IMR-90 (cell line): ENCODE results near the gene NUP88. TPM values are rescaled to one million over a fixed set of nuclear protein-coding genes. Genes with fewer than 3 reads are reported as not detected.

Experiments
- ATAC-seq: fragments of 200-7000 bp; cut with Tn5 transposase; 2 replicates; pipeline ENCODE4 v1.9.1; 2020; ENCODE audit warnings: low read depth, mild to moderate bottlenecking, moderate library complexity
- BruUV-seq: library from RNA; stranded (reverse); fragments of 400-500 nt; replicated peaks from 2 replicates; lab custom pipeline; 2021; lab: Mats Ljungman, UMichigan
- CTCF ChIA-PET: fragments of 300-600 bp; formaldehyde crosslinking; extraction: SDS; loops from one replicate; lab custom pipeline; 2021; ENCODE audit warnings: antibody characterized with exemption; lab: Yijun Ruan, JAX
- POLR2A ChIA-PET: fragments of 300-600 bp; sonication (Branson Sonifier 250); formaldehyde crosslinking; loops from one replicate; lab custom pipeline; 2022; ENCODE audit warnings: antibody characterized with exemption; ENCODE audit not compliant: unreplicated experiment; lab: Charles Lee
- DNase-seq: peaks from one replicate; pipeline ENCODE4 v3.0.0; 2013
- H2AFZ ChIP-seq: replicated peaks from 2 replicates; pipeline ENCODE3; 2013; ENCODE audit warnings: low read length, mild to moderate bottlenecking; ENCODE audit not compliant: poor library complexity
- H2AK5ac ChIP-seq: 2 replicates; pipeline ENCODE4 v1.6.1; 2013; ENCODE audit warnings: low read depth, low read length, inconsistent platforms
- H2AK9ac ChIP-seq: replicated peaks from 2 replicates; pipeline ENCODE3; 2013; ENCODE audit warnings: mild to moderate bottlenecking, low read depth, low read length, moderate library complexity; ENCODE audit not compliant: poor library complexity
- H2BK120ac ChIP-seq: 2 replicates; pipeline ENCODE4 v1.6.1; 2013; ENCODE audit warnings: low read depth, low read length, inconsistent platforms
- H2BK15ac ChIP-seq: 3 replicates; pipeline ENCODE4 v1.6.1; 2013; ENCODE audit warnings: low read depth, low read length, inconsistent platforms
- H2BK20ac ChIP-seq: 2 replicates; pipeline ENCODE4 v1.6.1; 2013; ENCODE audit warnings: low read depth, mild to moderate bottlenecking, inconsistent platforms, low read length, moderate library complexity
- H2BK5ac ChIP-seq: 2 replicates; pipeline ENCODE4 v1.6.1; 2013; ENCODE audit warnings: mild to moderate bottlenecking, low read depth, low read length, inconsistent platforms; ENCODE audit not compliant: poor library complexity, severe bottlenecking
- H3K14ac ChIP-seq: replicated peaks from 2 replicates; pipeline ENCODE4 v1.6.1; 2013; ENCODE audit warnings: low read depth, low read length, inconsistent platforms
- H3K18ac ChIP-seq: 2 replicates; pipeline ENCODE4 v1.6.1; 2013; ENCODE audit warnings: low read depth, low read length, control low read depth
- H3K23ac ChIP-seq: 2 replicates; pipeline ENCODE4 v1.6.1; 2013; ENCODE audit warnings: low read depth, low read length, inconsistent platforms
- H3K27ac ChIP-seq: 2 replicates; pipeline ENCODE4 v1.5.1; 2013; ENCODE audit warnings: mild to moderate bottlenecking, control low read depth, low read length; ENCODE audit not compliant: insufficient read depth
- H3K27me3 ChIP-seq: 2 replicates; pipeline ENCODE4 v1.6.1; 2013; ENCODE audit warnings: low read length; ENCODE audit not compliant: control insufficient read depth, insufficient read depth
- H3K36me3 ChIP-seq: 2 replicates; pipeline ENCODE4 v1.6.1; 2013; ENCODE audit warnings: low read length, mixed read lengths; ENCODE audit not compliant: control insufficient read depth, insufficient read depth
- H3K4ac ChIP-seq: 2 replicates; pipeline ENCODE4 v1.6.1; 2013; ENCODE audit warnings: low read depth, low read length, inconsistent platforms
- H3K4me1 ChIP-seq: 2 replicates; pipeline ENCODE4 v1.6.1; 2013; ENCODE audit warnings: low read length, mixed read lengths; ENCODE audit not compliant: control insufficient read depth, insufficient read depth
- H3K4me2 ChIP-seq: 2 replicates; pipeline ENCODE4 v1.6.1; 2013; ENCODE audit warnings: low read depth, mild to moderate bottlenecking, control low read depth, low read length, moderate library complexity
- H3K4me3 ChIP-seq: 2 replicates; pipeline ENCODE4 v1.5.1; 2013; ENCODE audit warnings: low read depth, mild to moderate bottlenecking, control low read depth, low read length, moderate library complexity; ENCODE audit not compliant: insufficient read depth
- H3K56ac ChIP-seq: 2 replicates; pipeline ENCODE4 v1.6.1; 2013; ENCODE audit warnings: low read length, inconsistent platforms; ENCODE audit not compliant: insufficient read depth; ENCODE audit errors: extremely low read depth
- H3K79me1 ChIP-seq, 2 experiments: 2 replicates each; pipeline ENCODE4 v1.6.1; 2013; ENCODE audit warnings: low read length in 2 of 2, inconsistent platforms in 1 of 2, low read depth in 1 of 2
- H3K9ac ChIP-seq: 2 replicates; pipeline ENCODE4 v1.6.1; 2013; ENCODE audit warnings: low read depth, low read length, control low read depth
- H3K9me1 ChIP-seq: 2 replicates; pipeline ENCODE4 v1.6.1; 2013; ENCODE audit warnings: low read length, inconsistent platforms; ENCODE audit not compliant: insufficient read depth
- H3K9me3 ChIP-seq: 2 replicates; pipeline ENCODE4 v1.6.1; 2013; ENCODE audit warnings: low read length; ENCODE audit not compliant: control insufficient read depth, insufficient read depth
- H4K20me1 ChIP-seq: 2 replicates; pipeline ENCODE4 v1.6.1; 2013; ENCODE audit warnings: low read length, inconsistent platforms; ENCODE audit not compliant: insufficient read depth
- H4K5ac ChIP-seq: 2 replicates; pipeline ENCODE4 v1.6.1; 2013; ENCODE audit warnings: mild to moderate bottlenecking, low read depth, low read length, control low read depth
- H4K8ac ChIP-seq, 2 experiments: 2 replicates each; pipeline ENCODE4 v1.6.1; 2013; ENCODE audit warnings: low read depth in 2 of 2, low read length in 2 of 2, control low read depth in 1 of 2, inconsistent platforms in 1 of 2
- H4K91ac ChIP-seq: 2 replicates; pipeline ENCODE4 v1.6.1; 2013; ENCODE audit warnings: low read depth, low read length, inconsistent platforms; ENCODE audit not compliant: insufficient read depth
- BHLHE40 ChIP-seq: fragments of 150-350 bp; IDR thresholded peaks from 2 replicates; pipeline ENCODE4 v1.6.1; 2016; ENCODE audit warnings: mild to moderate bottlenecking, low read depth, low read length
- CHD1 ChIP-seq: IDR thresholded peaks from 2 replicates; pipeline ENCODE4 v1.6.1; 2012; ENCODE audit warnings: low read depth, low read length, improper control_type of control experiment
- FOS ChIP-seq: fragments of 150-350 bp; IDR thresholded peaks from 2 replicates; pipeline ENCODE4 v1.6.1; 2016; ENCODE audit warnings: low read depth, low read length
- MAFK ChIP-seq: IDR thresholded peaks from 2 replicates; pipeline ENCODE4 v1.6.1; 2012; ENCODE audit warnings: low read depth, low read length, improper control_type of control experiment
- MAZ ChIP-seq: IDR thresholded peaks from 2 replicates; pipeline ENCODE4 v1.6.1; 2012; ENCODE audit warnings: low read depth, mild to moderate bottlenecking, low read length, improper control_type of control experiment, moderate library complexity, borderline replicate concordance
- MXI1 ChIP-seq: IDR thresholded peaks from 2 replicates; pipeline ENCODE4 v1.6.1; 2012; ENCODE audit warnings: low read depth, mild to moderate bottlenecking, low read length, moderate library complexity, borderline replicate concordance
- NFE2L2 ChIP-seq: fragments of 150-350 bp; IDR thresholded peaks from 2 replicates; pipeline ENCODE4 v1.6.1; 2016; ENCODE audit warnings: low read depth, mild to moderate bottlenecking, low read length
- RCOR1 ChIP-seq: IDR thresholded peaks from 2 replicates; pipeline ENCODE4 v1.6.1; 2012; ENCODE audit warnings: mild to moderate bottlenecking, low read length, improper control_type of control experiment; ENCODE audit not compliant: insufficient replicate concordance
- RFX5 ChIP-seq: IDR thresholded peaks from 2 replicates; pipeline ENCODE4 v1.8.0; 2012; ENCODE audit warnings: low read depth, mild to moderate bottlenecking, low read length, moderate library complexity
- USF2 ChIP-seq: fragments of 150-350 bp; IDR thresholded peaks from 2 replicates; pipeline ENCODE4 v1.6.1; 2017; ENCODE audit warnings: mild to moderate bottlenecking, antibody characterized with exemption, low read length, low read depth
- WGBS, 2 experiments: methylation state at CpG; one replicate each; pipeline versions ENCODE4 v1.1.5 to v1.1.7; 2013; ENCODE audit warnings: missing lambda C conversion rate in 2 of 2; ENCODE audit not compliant: insufficient read length in 1 of 2; ENCODE audit errors: extremely low coverage in 2 of 2; 5-methylcytosine and 5-hydroxymethylcytosine counted together
- dilution Hi-C: fragments of 300-500 bp; cut with HindIII; formaldehyde crosslinking; loops from one replicate; pipeline ENCODE4 v1.14.3; 2018; ENCODE audit warnings: low sequenced_read_pairs; ENCODE audit not compliant: unreplicated experiment
- in situ Hi-C: fragments of 300-500 bp; cut with MboI; formaldehyde crosslinking; loops from 3 replicates; pipeline ENCODE4 v1.14.3; 2019; ENCODE audit warnings: low sequenced_read_pairs, inconsistent platforms, mixed read lengths
- intact Hi-C: fragments of 100-400 bp; cut with micrococcal nuclease; formaldehyde crosslinking; loops from 2 replicates; pipeline ENCODE4 v1.10.0; 2022
- polyA plus RNA-seq, 3 experiments: library from polyadenylated mRNA; depleted of rRNA; stranded (reverse); fragments of >200 nt; gene quantifications; 2 replicates each; pipeline ENCODE4 v1.2.3, GENCODE V29; 2012; ENCODE audit warnings: low replicate concordance in 1 of 3
- total RNA-seq: library from RNA; depleted of rRNA; stranded (reverse); fragments of >200 nt; gene quantifications from 2 replicates; pipeline ENCODE4 v1.2.3, GENCODE V29; 2012
- TF ChIP-seq, protein P1 (sequence below): conservative IDR thresholded peaks from 2 replicates; pipeline ENCODE4 v1.5.1; 2012; ENCODE audit warnings: mild to moderate bottlenecking, low read depth, low read length, improper control_type of control experiment

Gene NUP88
- total and polyA plus RNA-seq, 2 of the 4 experiments (the other 2 are of a cell fraction) = 57.0 to 83.7 TPM

DNA sequence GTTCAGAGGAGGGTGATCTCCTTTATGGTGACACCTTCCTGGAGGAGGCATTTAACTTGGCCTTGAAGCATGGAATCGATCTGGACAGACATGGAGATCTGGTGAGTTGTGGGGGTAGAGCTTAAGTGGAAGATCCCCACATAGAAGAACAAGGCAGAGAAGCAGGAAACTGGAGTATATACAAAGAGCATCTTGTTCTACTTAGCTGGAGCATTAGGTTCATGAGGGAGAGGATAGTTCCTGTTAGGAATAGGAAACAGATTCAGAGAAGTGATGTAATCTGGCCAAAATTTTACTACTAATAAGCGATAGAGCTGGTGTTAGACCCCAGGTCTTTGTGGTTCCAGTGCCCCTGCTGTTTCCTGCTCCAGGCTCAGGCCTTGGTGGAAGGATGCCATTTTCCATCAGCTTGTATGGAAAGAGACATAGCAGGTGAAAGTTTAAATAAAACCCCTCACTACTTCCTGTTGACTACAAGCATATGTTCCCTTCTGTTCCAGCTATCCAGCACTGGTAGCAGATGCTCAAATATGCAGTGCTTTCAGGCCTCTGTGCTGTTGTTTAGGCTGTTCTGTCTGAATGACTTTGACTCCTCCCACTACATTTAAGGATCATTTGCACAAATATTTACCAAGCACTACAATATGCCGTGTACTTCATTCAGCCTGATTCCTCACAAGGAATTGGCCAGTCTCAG lies 9.9 kb upstream of the NUP88 start:
- Histone ChIP-seq H3K27ac (no peak overlapping the region), H3K9ac (no peak overlapping the region), H4K5ac (no peak overlapping the region), H3K9me1 (peaks cover 26% of the 10 kb centered on the region), H3K27me3 (no peaks in the 10 kb centered on the region), H3K36me3 (peaks cover 66% of the 10 kb centered on the region), H2BK5ac (no peak overlapping the region), H2BK120ac (no peak overlapping the region), H2BK20ac (no peak overlapping the region), H3K23ac (no peak overlapping the region), H2AK5ac (no peak overlapping the region), H3K14ac (no peak overlapping the region), H2BK15ac (no peak overlapping the region), H2AK9ac (no peak overlapping the region), H3K9me3 (no peaks in the 10 kb centered on the region), H3K4ac (no peak overlapping the region), H3K18ac (no peak overlapping the region), H3K4me3 (no peak overlapping the region), H3K4me2 (no peak overlapping the region), H4K20me1 (peaks cover 13% of the 10 kb centered on the region; the same call in 1 of the 2 replicates), H2AFZ (no peak overlapping the region), H3K79me1 (peaks cover 40 to 74% of the 10 kb centered on the region in 2 experiments), H4K8ac (no peak overlapping the region), H4K91ac (no peak overlapping the region), H3K56ac (no peak overlapping the region), H3K4me1 (peaks cover 4% of the 10 kb centered on the region)
- dilution Hi-C loops (no loop called here), intact Hi-C loops (no loop called here), in situ Hi-C loops (no loop called here)
- TF ChIP-seq MAFK (no peak), RFX5 (no peak), RCOR1 (no peak), MAZ (no peak), FOS (no peak), BHLHE40 (no peak), USF2 (no peak), NFE2L2 (no peak), CHD1 (no peak), MXI1 (no peak)
- TF ChIP-seq, protein P1, sequence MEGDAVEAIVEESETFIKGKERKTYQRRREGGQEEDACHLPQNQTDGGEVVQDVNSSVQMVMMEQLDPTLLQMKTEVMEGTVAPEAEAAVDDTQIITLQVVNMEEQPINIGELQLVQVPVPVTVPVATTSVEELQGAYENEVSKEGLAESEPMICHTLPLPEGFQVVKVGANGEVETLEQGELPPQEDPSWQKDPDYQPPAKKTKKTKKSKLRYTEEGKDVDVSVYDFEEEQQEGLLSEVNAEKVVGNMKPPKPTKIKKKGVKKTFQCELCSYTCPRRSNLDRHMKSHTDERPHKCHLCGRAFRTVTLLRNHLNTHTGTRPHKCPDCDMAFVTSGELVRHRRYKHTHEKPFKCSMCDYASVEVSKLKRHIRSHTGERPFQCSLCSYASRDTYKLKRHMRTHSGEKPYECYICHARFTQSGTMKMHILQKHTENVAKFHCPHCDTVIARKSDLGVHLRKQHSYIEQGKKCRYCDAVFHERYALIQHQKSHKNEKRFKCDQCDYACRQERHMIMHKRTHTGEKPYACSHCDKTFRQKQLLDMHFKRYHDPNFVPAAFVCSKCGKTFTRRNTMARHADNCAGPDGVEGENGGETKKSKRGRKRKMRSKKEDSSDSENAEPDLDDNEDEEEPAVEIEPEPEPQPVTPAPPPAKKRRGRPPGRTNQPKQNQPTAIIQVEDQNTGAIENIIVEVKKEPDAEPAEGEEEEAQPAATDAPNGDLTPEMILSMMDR = no peak
- BruUV-seq = no TSS peak
- POLR2A ChIA-PET = no interaction called here
- DNase-seq (peak; percentile 32), ATAC-seq (peak; percentile 36)
- no CpG with 5 or more reads among the region's 3 CpGs for whole genome bisulfite sequencing, 2 experiments
- CTCF ChIA-PET = interaction anchor here (1.3 kb wide), 1 partner anchor 10 kb away, joined by 7 read pairs; the partner anchor contains the start of gene C1QBP
